NCI-H146 treated with DMSO at 0.1 percent for 48 hours (cell line): ENCODE results near the gene TCP11.

Experiments
- DNase-seq: peaks from one replicate; lab custom pipeline; 2025; ENCODE audit not compliant: unreplicated experiment; lab: John Stamatoyannopoulos, UW

TCP11 gene

DNA sequence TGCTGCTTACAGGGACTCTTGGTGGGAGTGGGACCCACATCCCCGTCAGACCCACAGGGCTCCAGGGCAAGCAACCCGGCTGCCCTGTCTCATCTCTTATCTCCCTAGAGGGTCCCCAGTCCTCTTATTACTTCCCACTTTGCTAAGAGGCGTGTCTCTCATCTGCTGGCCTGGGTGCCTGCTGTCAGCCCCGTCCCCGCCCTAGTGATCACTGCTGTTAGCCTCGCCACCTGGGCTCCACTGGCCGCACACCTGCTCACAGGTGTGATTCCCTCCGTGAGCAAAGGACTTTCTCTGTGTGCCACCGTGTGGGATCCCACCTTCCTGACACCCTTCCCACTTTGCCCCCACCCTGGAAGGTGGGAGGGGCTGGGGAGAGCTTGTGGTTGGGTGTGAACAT is 57.6 kb downstream of the TCP11 start:
- DNase-seq, result no peak

DNA sequence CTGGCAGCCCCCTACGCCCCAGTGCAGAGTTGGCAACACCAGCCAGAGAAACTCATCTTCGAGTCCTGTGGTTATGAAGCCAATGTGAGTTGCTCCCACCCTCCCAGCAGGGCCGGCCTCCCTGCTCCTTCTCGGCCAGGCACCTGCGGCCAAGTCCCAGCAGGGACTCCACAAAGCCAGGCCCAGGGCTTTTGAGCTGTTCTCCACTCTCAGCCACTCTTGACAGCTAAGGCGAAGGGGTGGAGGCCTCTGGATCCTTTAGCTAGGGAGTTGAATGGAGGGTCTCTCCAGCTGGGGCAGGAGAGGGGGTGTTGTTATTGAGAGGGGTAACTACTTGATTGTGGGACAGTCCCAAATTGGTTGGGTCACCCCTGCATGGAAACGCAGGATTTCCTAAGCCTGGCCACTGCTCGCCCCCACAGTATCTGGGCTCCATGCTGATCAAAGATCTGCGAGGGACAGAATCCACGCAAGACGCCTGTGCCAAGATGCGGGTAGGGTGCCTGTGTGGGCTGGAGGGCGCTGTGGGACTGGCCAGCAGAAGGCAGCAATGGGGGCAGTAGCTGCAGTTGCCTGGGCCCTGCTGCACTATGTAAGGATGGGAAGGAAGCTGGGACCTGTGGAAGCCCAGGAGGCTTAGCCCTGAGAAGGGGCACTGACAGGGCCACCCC is 58.3 kb downstream of the TCP11 start:
- DNase-seq, result no peak

GRCh38 chr6:35082046-35082732 is 59.0 kb downstream of the TCP11 start:
- DNase-seq, result no peak

DNA sequence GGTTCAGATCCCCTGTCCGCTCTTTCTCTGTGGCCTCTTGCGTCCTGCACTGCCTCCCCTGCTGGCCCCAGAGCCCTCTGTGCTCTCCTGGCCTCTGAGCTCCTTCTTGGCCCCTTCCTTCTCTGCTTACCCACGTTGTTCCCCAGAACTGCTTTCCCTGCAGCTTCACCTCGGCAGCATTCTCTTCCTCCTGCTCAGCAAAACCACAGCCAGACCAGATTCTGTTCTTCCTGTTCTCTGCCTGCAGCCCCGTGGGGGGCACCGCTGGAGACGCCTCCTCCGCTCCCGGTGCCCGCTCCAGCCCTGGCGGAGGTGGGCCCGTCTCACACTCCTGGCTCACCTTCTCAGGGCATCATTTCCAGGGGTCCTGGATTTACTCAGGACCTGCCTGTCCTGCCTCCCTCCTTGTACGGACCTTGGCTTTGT is 59.7 kb downstream of the TCP11 start:
- DNase-seq, result no peak

- no peak for DNase-seq
These were observed 60.2 kb downstream of the TCP11 start for GRCh38 chr6:35080821-35081425.

DNA sequence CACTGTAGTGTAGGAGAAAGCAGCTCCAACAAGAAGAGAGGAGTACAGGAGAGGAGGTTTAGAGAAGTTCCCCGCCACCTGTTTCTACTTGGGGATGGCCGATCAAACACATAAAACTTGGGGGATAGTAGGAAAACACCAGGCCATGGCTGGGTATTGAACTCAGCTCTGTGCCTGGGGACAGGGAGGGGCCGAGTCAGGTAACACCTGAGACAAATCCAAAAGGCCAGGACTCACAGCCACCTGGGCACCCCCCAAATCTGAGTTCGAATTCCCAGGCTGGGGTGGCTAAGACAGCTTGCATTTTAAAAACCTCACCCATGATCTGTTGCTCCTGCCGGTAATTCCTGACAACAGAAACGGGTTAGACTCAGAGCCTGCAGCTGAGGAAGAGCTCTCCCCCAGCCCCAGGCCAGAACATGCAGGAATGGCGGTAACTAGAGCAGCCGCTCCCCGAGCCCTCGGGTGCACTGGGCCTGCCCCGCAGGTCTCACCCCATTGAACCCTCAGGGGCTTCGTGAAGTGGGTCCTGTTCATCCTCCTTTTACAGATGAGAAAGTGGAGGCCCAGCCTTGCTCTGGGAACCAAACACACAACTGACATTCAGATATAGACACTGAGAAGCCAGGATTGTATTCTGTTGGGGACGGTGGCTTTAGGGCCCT is 61.0 kb downstream of the TCP11 start:
- DNase-seq, result no peak

- no peak for DNase-seq
These were observed 61.7 kb downstream of the TCP11 start for GRCh38 chr6:35079311-35080000.

GRCh38 chr6:35078896-35079295 is 62.2 kb downstream of the TCP11 start:
- no peak for DNase-seq

GRCh38 chr6:35078226-35078850 is 62.8 kb downstream of the TCP11 start:
- no peak for DNase-seq

DNA sequence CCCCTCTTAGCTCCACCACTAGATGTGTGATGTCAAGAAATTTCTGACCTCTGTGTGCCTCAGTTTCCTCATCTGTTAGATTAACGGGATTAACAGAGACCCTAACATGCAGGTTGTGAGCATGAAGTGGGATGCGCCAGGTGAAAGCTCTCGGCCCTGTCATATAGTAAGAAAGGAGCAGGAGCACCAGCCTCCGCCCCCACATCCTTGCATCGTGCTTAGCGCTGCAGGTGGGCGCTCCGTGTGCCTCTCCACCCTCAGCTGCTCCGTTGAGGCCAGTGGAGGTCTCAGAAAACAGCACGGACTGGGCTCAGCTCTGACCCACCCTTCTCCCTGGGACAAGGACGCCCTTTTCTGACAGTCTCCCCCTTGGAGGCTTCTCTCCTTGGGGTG is 63.4 kb downstream of the TCP11 start:
- DNase-seq, result no peak

DNA sequence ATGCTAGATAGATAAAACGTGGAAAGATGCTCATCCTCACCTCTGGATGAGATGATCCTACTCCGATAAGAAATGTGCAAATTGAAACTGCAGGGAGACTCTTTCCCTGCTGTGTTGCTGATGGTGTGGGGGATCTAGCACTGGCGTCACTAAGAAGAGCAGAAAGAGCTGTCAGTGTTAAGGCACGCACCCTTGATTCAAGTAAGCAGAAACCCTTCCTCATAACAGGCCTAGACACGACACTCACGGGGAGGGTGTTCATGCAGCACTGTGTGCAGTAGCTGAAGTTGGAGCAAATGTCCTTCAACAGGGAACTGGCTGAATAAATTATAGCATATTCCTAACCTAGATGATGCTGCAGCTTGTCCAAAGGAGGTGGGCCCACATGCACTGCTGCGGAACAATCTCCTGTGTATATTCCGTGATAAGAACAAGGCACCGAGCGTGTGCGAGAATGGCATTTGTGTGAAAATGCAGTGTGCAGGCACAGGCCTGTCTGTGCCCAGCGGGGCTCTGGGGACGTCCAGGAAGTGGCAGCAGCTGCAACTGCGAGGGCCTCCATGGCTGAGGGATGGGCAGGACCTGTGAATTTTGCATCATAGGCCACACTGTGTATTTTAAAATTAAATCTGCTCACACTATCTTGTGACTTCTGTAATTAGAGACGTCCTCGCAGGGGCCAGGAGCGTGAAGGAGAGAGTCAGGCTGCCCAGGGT is 64.0 kb downstream of the TCP11 start:
- no peak for DNase-seq

DNA sequence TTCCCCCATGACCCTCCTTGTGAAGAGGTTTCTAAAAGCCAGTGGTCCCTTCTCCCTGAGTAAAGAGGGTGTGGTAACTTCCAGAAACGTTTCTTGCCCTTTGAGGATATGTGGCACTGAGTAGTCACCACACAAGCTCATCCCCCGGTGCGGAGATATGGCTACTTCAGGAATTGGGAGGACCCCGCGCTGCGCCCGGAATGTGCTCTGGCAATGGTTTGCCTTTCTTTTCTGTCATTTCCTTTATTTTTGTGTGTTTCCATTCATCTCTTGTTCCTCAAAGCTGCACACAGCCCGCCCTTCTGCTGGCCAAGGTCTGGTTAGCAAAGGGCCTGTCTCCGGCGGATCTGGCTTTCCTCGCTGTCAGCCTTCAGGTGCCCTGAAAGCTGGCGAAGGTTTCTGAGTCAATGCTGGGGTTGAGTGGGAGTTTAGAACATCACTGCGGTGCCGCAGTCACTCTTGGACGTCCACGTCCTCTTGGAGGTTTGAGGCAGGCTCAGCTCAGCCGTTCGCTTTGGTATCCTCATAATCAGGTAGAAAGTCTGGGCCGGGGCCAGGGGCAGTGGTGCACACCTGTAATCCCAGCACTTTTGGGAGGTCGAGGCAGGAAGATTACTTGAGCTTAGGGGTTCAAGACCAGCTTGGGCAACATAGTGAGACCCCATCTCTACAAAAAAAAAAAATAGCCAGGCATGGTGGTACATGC is 67.2 kb downstream of the TCP11 start:
- no peak for DNase-seq

DNA sequence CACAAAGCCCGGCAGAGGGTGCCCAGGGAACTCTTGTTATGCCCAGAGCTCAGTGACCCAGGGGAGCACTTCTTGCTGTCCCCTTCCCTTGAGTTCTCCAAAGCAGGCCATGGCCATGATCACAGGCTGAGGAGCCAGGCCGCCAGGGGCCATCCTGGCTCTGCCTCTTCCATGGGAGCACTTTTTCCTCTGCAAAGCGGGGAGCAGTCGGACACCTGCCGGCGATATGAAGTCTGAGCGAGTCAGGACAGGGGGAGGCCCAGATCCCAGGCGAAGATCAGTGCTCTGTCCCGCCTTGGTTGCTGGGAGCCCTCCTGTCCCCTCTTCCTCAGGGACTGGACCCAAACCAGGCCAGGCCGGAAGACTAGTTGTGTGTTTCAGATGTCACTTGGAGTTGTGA is 67.9 kb downstream of the TCP11 start:
- DNase-seq, result no peak

DNA sequence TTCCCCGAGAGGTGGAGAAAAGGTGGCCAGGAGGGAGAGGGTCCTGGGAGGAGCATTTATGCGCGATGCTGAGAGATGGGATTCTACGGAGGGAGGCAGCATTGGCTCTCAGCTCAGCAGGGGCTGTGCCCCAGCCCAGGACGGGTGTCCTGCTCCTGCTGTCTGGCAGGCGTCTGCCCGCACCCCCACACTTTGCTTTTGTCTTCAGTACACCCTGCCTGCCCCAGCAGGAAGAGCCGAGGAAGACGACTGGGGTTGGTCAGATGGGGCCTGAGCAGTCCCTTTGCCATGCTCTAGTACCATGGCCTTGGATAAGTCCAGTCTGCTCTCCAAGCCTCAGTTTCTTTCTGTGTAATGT is 68.5 kb downstream of the TCP11 start:
- DNase-seq, result no peak

DNA sequence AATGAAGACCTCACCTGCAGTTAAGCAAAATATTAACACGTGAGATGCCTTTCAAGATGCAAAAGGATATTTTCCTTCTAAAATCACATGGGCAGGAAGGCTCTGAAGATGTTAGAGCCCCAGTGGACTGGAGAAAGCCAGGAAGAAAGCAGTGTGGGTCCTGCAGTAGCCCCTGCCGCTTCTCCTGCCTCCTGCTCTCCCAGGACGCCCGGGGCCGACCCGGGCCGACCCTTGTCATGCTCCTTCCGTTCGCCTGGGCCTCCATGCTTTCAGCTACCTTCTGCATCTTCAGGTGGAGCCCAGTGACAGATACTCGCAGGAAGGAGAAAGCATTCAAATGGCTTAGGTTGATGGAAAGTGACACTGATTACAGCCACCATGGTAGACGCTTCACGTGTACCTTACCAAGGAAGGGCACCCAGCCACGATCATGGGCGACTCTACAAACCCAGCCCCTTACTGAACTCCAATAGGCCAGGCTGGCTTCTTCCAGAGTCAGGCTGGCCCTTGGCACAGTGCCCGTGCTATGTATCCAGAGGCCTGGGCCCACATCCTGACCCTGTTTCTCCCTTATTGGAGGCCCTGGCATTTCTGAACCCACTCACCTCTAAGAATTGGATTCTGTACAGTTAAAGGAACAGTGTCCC is 69.0 kb downstream of the TCP11 start:
- no peak for DNase-seq

DNA sequence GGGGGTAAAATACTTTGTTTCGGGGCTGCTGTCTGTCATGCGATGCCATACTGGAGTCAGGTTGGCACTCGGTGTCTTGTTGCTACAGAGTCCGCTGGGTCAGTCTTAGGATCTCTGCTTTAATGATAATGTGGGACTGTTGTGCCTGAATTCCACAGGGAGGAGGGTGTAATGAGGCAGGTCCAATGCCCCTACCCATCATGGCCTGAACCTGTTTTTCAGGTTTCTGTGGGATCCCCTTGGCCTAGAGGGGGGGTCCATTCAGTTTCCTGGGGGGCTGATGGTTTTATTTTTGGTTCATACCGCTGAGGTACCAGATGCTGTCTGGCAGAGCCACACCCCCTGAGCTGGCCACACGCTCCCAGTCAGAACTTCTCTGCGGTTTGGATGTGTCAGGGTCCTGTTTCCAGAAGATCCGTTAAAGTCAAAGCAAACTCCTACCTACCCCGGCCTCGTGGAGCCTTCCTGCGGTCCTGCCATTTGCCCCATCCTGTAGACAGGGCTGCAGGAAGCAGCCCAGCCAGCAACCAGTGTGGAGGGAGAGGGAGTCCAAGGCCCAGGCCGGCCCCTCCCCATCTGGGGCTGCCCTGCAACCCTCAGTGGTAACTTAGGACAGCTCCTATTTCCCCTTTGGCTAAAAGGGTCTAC is 69.7 kb downstream of the TCP11 start:
- DNase-seq, result no peak

GRCh38 chr6:35070111-35070510 is 71.0 kb downstream of the TCP11 start:
- DNase-seq, result no peak

DNA sequence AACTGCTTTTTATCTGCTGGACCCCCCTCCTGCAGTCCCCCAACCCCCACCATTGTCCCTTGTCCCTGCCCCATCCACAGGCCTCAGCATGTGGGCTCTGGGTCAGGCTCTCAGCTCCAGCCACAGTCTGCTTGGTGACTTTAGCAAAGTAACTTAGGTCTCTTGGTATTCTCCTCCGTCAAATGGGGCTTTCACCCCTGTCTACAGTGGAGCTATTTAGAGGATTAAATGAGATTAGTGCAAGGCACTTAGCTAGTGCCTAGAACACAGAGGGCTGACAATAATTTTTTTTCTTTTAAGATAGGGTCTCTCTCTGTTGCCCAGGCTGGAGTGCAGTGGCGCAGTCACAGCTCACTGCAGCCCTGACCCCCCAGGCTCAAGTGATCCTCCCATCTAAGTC is 71.9 kb downstream of the TCP11 start:
- no peak for DNase-seq

- DNase-seq, result no peak
These were observed 72.5 kb downstream of the TCP11 start for GRCh38 chr6:35068644-35069043.
